HG02852 (cell line): ENCODE data around the gene ARHGEF10L.

Source experiments
- ATAC-seq: cut with Tn5 transposase; IDR thresholded peaks from one replicate; pipeline ENCODE4 v1.9.1; 2021; ENCODE audit warnings: mild to moderate bottlenecking, moderate library complexity; ENCODE audit not compliant: unreplicated experiment

Gene ARHGEF10L

GRCh38 chr1:17545356-17545755, 5.9 kb downstream of the ARHGEF10L start:
- no peak for ATAC-seq

- no peak for ATAC-seq
These were observed 7.6 kb downstream of the ARHGEF10L start for GRCh38 chr1:17546946-17547670.

DNA sequence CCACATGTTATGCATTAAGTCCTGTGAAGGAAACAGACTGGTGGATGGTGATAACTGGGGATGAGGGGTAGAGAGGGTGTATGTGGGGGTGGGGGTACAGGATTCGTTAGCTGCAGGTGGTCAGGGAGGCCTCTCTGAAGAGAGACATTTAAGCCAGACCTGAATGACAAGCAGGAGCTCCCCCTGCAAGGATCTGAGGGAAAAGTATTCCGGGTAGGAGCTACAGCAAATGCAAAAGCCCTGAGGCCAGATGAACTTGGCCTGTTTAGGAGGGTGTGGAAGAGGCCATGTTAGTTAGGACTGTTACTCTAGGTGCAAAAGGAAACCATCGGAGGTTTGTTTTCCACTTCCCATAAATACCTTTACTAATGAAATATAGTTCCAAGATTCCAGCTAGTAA, 9.9 kb downstream of the ARHGEF10L start:
- no peak for ATAC-seq

DNA sequence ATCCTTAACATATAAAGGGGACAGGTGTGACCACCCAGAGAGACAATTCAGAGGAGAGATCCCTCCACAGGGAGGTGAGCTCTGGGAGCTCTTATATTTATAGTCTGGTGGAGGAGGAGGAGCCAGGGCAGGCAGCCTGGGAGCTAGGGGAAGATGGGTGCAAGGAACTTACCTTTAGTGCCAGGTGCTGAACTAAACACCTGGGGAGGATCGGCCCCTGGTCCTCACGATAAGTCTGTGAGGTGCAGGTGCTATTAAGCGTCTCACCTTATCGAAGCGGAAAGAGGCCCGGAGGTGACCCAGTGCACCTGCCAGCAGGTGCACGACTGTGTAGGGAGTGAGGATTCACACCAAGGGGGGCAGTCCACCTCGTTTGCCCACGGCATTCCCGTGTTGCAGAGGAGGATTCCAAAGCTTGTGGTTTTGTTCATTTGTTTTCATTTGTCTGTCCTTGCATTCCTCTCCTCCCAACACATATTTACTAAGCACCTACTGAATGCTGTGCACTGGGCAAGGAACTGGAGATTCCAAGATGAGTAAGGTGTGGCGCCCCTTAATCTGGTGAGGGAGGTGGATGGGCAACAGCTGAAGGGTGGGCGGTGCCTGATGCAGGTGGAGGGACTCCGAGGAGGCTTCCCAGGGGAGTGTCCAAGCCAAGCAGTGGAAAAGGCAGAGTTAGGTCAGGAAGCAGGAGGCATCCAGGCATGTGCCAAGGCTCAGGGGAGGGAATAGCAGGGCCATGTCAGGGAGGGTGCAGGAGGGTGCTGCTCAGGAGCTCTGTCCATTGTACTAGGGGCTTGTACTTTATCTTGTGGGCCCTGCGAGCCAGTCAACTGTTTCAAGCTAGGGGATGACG, 11.5 kb downstream of the ARHGEF10L start:
- no peak for ATAC-seq

GRCh38 chr1:17551755-17552234, 12.3 kb downstream of the ARHGEF10L start:
- no peak for ATAC-seq

- ATAC-seq, result no peak
These were observed 14.6 kb downstream of the ARHGEF10L start for GRCh38 chr1:17553975-17554700.

DNA sequence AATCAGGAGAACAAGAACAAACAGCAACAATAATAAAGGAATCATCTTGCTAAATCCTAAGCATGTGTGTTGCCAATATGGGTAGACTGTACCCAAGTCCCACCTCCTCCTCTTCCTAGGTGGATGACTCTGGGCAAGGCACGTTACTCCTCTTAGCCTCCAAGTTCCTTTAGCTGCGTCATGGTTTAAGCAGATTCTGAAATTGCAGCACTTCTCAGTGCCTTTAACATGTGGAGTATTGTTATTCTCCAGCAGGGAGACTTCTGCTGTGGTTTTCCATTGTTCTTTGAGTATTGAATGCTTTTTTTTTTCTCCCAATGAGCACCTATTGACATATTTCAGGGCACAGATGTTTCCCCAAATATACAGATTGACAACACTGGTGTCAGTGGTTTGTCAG, 15.5 kb downstream of the ARHGEF10L start:
- ATAC-seq, result no peak

GRCh38 chr1:17557986-17558385, 18.5 kb downstream of the ARHGEF10L start:
- ATAC-seq, result no peak

DNA sequence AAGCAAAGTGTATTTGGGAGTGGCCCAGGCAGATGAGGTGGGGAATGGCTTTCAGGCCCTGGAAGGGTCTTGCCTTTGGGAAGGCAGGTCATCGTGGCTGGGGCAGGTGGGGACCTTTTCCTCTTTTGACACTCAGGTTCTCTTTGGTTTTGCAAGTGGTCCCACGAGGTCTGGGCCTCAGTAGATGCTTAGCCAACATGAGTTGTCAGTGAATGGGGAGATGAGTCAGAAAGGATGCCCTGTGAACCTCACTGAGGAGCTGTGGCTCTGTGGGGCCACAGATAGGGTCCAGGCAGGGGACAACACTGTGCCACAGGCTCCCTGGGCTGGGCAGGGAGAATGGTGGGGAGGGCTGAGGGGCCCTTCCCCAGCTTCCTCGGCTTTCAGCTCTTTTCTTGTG, 19.0 kb downstream of the ARHGEF10L start:
- no peak for ATAC-seq

DNA sequence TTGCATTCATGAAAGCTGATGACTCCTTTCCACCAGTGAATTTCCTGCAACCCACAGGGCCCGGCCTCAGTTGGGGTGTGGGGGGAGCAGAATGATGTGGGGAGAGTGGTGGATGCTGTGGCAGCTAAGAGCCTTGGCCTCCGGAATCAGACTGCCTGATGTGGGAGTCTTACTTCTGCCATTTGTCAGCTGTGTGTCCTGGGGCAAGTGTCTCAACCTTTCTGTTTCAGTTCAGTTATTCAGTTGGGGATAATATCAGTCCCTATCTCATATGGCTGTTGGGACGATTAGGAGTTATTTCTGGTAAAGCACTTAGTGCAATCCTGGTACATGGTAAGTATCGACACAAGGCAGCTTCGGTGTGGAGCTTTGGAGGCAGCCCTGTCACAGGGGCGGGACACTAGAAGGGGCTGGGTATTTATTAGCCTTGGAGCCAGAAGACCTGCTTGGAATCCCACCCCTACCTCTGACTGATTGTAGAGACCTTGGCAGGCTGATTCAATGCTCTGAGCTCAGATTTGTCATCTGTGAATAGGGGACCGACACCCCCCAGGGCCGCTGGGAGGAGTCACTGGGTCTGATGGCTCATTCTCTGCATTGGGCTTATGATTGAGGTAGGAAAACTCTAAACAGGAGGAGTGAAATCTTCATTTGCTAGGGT, 19.6 kb downstream of the ARHGEF10L start:
- ATAC-seq, result no peak

GRCh38 chr1:17559615-17560419, 20.3 kb downstream of the ARHGEF10L start:
- ATAC-seq, result no peak

DNA sequence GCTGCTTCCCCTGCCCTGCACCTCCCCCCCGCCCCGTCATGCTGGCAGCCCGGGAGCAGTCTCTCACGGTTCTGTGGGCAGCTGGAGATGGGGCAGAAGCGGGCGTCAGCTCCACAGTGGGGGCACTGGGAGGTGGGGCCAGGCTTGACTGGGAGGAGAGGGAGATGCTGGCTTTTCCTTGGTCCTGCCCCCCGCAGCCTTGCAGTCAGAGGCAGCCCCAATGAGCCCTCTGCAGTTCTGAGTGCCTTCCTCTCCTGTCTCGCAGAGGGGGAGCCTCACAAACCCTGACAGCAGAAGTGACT, 21.7 kb downstream of the ARHGEF10L start:
- ATAC-seq, result no peak

DNA sequence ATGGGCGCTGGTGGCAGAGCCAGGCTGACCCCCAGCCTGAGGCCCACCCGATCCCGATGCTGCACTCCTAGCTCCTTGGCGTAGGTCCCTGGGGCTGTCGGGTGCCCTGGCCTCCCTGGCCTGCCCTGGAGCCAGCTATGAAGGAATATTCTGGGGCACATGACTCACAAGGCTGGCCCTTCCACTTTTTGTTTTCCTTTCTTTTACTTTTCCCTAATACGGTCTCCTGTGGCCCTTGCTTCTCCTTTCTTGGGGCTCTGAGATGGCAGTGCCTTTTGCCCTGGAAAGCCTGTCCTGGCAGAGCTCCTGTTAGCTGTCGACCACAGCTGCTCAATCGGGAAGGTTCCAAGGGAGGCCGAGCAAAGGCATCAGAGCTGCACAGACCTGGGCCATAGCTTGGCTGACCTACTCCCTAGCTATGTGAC, 22.1 kb downstream of the ARHGEF10L start:
- no peak for ATAC-seq

- ATAC-seq, result no peak
These were observed 22.9 kb downstream of the ARHGEF10L start for GRCh38 chr1:17562375-17562774.

GRCh38 chr1:17563494-17564281, 24.2 kb downstream of the ARHGEF10L start:
- ATAC-seq, result no peak

DNA sequence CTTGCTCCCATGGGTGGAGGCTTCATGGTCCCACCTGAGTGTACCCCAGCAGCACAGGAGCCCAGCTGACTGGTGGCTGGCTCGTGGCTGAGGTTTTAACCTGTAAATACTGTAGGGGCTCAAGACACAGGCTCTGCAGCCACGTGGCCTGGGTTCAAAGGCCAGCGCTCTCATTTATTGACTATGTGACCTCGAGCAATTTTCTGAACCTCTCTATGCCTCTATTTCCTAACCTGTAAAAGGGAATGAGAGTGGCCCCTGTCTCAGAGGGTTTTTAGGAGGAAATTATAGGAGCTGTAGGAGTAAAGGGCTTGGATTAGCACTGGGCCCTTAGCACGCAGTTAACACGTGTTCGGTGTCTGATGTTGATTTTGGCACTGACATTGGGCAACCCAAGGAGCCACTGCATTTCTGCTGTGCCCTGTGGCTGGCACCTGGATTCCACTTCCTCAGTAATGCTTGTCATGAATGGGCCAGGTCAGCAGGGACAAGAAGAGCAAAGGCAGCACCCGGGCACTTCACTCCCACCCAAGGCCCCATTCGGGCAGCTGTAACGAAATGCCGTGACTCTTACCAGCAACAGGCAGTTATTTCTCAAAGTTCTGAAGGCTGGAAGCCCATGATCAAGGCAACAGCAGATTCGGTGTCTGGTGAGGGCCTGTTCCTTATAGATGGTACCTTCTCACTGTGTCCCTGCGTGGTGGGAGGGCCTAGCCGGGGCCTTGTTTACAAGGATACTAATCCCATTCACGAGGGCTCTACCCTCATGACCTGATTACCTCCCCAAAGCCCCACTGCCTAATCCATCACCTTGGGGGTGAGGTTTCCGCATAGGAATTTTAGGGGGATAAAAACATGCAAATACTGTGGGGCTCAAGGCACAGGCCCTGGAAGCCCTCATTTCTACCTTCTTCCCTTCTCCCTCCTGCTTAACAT, 25.2 kb downstream of the ARHGEF10L start:
- no peak for ATAC-seq

DNA sequence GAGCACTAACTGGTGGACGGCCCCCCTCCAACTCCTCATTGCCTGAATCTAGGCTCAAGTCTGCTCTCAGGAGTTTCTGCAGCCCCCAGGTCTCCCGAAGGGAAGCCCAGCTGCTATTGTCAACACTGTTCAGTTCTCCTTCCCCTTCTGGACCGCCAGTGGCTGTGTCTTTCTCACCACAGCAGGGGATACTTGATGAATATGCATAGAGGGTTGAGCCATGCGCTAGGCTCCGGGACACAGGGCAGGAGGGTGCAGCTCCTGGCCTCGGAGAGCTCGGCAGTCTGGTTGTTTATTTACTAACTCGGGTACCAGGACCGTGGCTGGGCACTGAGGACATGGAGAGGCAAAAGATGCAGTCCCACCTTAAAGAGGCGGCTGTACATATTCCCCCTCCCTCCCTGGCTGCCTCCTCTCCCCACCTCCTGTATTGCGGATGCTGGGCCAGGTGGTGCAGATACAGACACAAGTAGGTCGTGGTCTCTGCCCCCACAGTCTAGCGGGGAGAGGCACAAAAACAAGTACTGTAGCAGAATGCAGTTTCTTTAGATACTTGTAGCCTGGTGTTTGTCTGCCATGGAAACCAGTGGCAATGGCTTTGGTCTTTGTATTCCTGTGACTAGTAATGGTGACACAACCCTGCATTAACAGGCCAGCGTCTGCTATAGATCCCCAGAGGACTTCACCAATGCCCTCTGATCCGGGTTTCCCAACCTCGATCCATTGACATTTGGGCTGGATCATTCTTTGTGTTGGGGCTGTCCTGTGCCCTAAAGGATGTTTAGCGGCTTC, 26.2 kb downstream of the ARHGEF10L start:
- ATAC-seq, result no peak

- no peak for ATAC-seq
These were observed 26.9 kb downstream of the ARHGEF10L start for GRCh38 chr1:17566417-17566816.
